Liver (tissue), 3 donors: ENCODE data around the gene COX7A1.

ENCODE experiments used
- ATF3 ChIP-seq: IDR thresholded peaks from 2 replicates; pipeline ENCODE4 v1.6.1; 2016; ENCODE audit warnings: antibody characterized with exemption
- EGR1 ChIP-seq, 2 donors: IDR thresholded peaks; 2 replicates each; pipeline ENCODE4 v1.6.1; 2016 to 2018; ENCODE audit warnings: antibody characterized with exemption in 2 of 2, low read depth in 2 of 2
- FOXA1 ChIP-seq: IDR thresholded peaks from 2 replicates; pipeline ENCODE4 v1.6.1; 2016; ENCODE audit warnings: antibody characterized with exemption
- HNF4G ChIP-seq: IDR thresholded peaks from 2 replicates; pipeline ENCODE4 v1.6.1; 2016; ENCODE audit warnings: antibody characterized with exemption
- JUND ChIP-seq, 2 donors: IDR thresholded peaks; 2 replicates each; pipeline ENCODE4 v1.6.1; 2016; ENCODE audit warnings: antibody characterized with exemption in 2 of 2
- MAX ChIP-seq: IDR thresholded peaks from 2 replicates; pipeline ENCODE4 v1.6.1; 2016; ENCODE audit warnings: antibody characterized with exemption
- NR2F2 ChIP-seq: IDR thresholded peaks from 2 replicates; pipeline ENCODE4 v1.6.1; 2016; ENCODE audit warnings: antibody characterized with exemption
- RAD21 ChIP-seq, 2 donors: IDR thresholded peaks; 2 replicates each; pipeline ENCODE4 v1.6.1; 2016; ENCODE audit warnings: antibody characterized with exemption in 2 of 2, mild to moderate bottlenecking in 2 of 2
- REST ChIP-seq: IDR thresholded peaks from 2 replicates; pipeline ENCODE4 v1.6.1; 2016; ENCODE audit warnings: antibody characterized with exemption, mild to moderate bottlenecking
- RXRA ChIP-seq, 2 donors: IDR thresholded peaks; 2 replicates each; pipeline ENCODE4 v1.6.1; 2017 to 2018; ENCODE audit warnings: antibody characterized with exemption in 2 of 2, mild to moderate bottlenecking in 1 of 2
- TAF1 ChIP-seq: conservative IDR thresholded peaks from 2 replicates; pipeline ENCODE4 v1.6.1; 2016; ENCODE audit warnings: antibody characterized with exemption, mild to moderate bottlenecking
- YY1 ChIP-seq: IDR thresholded peaks from 2 replicates; pipeline ENCODE4 v1.6.1; 2016; ENCODE audit warnings: antibody characterized with exemption, mild to moderate bottlenecking
- TF ChIP-seq, protein P1 (sequence below): fragments of 150-350 bp; IDR thresholded peaks from 2 replicates; pipeline ENCODE4 v1.5.1; 2017; ENCODE audit warnings: improper control_type of control experiment, low read depth, low read length; ENCODE audit not compliant: missing input control
- donor health status: healthy.
- donor health status: healthy.

- TF ChIP-seq, protein P1, sequence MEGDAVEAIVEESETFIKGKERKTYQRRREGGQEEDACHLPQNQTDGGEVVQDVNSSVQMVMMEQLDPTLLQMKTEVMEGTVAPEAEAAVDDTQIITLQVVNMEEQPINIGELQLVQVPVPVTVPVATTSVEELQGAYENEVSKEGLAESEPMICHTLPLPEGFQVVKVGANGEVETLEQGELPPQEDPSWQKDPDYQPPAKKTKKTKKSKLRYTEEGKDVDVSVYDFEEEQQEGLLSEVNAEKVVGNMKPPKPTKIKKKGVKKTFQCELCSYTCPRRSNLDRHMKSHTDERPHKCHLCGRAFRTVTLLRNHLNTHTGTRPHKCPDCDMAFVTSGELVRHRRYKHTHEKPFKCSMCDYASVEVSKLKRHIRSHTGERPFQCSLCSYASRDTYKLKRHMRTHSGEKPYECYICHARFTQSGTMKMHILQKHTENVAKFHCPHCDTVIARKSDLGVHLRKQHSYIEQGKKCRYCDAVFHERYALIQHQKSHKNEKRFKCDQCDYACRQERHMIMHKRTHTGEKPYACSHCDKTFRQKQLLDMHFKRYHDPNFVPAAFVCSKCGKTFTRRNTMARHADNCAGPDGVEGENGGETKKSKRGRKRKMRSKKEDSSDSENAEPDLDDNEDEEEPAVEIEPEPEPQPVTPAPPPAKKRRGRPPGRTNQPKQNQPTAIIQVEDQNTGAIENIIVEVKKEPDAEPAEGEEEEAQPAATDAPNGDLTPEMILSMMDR, result no peak
- TF ChIP-seq EGR1 (IDR thresholded peaks at IDR 0.05; ENCODE audit: low read depth in 2 of 2), result no peak
- no peak for TF ChIP-seq TAF1
- TF ChIP-seq REST, result no peak
- no peak for TF ChIP-seq FOXA1
- TF ChIP-seq YY1, result no peak
- no peak for TF ChIP-seq ATF3
- TF ChIP-seq JUND (IDR thresholded peaks at IDR 0.05), result no peak
- no peak for TF ChIP-seq NR2F2
- no peak for TF ChIP-seq MAX
- TF ChIP-seq RXRA (IDR thresholded peaks at IDR 0.05), result no peak
- no peak for TF ChIP-seq HNF4G
- TF ChIP-seq RAD21 (IDR thresholded peaks at IDR 0.05), result no peak
These were observed 879 bp upstream of the COX7A1 start for GRCh38 chr19:36153126-36153525.
